Measurements from ENCODE around the gene SLC25A10.

SLC25A10 gene

DNA sequence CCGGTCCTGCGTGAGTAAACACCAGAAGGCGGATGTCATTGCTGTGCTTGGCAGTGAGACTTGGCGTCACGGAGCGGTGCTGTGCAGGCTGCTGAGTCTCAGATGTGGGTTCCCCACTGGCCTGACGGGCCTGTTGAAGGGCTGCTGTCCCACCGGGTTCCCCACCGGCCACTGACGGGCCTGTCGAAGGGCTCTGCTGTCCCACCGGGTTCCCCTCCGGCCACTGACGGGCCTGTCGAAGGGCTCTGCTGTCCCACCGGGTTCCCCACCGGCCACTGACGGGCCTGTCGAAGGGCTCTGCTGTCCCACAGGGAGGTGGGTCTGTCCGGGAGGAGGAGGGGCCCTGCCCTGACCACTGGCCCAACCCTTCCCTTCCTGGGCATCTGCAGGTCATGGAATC, 25.5 kb upstream of the SLC25A10 start:
- Histone ChIP-seq H3K9me3 (ENCODE audit: control insufficient read depth in 1 of 2, low read length in 2 of 2) (no peaks in the 10 kb centered on the region), H3K9ac (ENCODE audit: low read depth in 1 of 2, low read length in 2 of 2) (no peak overlapping the region), H3K36me3 (ENCODE audit: control insufficient read depth in 1 of 2, insufficient read depth in 2 of 2, low read length in 2 of 2) (peaks cover 27 to 62% of the 10 kb centered on the region in 2 donors), H3K27ac (ENCODE audit: low read depth, low read length) (no peak overlapping the region), H3K4me1 (ENCODE audit: control insufficient read depth in 1 of 2, insufficient read depth in 2 of 2, low read length in 2 of 2) (peaks cover 14 to 23% of the 10 kb centered on the region in 2 donors), H3K27me3 (ENCODE audit: control insufficient read depth in 1 of 2, insufficient read depth in 2 of 2, low read length in 2 of 2) (no peaks in the 10 kb centered on the region), H3K4me3 (ENCODE audit: low read depth in 1 of 2, low read length in 2 of 2) (no peak overlapping the region)

- Histone ChIP-seq H3K4me3 (ENCODE audit: low read depth in 1 of 2, low read length in 2 of 2) (no peak overlapping the region), H3K9me3 (ENCODE audit: control insufficient read depth in 1 of 2, low read length in 2 of 2) (no peaks in the 10 kb centered on the region), H3K36me3 (ENCODE audit: control insufficient read depth in 1 of 2, insufficient read depth in 2 of 2, low read length in 2 of 2) (peaks cover 27 to 72% of the 10 kb centered on the region in 2 donors), H3K27me3 (ENCODE audit: control insufficient read depth in 1 of 2, insufficient read depth in 2 of 2, low read length in 2 of 2) (no peaks in the 10 kb centered on the region), H3K27ac (ENCODE audit: low read depth, low read length) (no peak overlapping the region), H3K9ac (ENCODE audit: low read depth in 1 of 2, low read length in 2 of 2) (no peak overlapping the region), H3K4me1 (ENCODE audit: control insufficient read depth in 1 of 2, insufficient read depth in 2 of 2, low read length in 2 of 2) (peaks cover 14 to 16% of the 10 kb centered on the region in 2 donors)
Observed at GRCh38 chr17:81687770-81688541, 24.1 kb upstream of the SLC25A10 start.

GRCh38 chr17:81688616-81689015, 23.5 kb upstream of the SLC25A10 start:
- H3K36me3 ChIP-seq (ENCODE audit: control insufficient read depth in 1 of 2, insufficient read depth in 2 of 2, low read length in 2 of 2) = peaks cover 34 to 77% of the 10 kb centered on the region in 2 donors

GRCh38 chr17:81690066-81690465, 22.0 kb upstream of the SLC25A10 start:
- Histone ChIP-seq H3K27me3 (ENCODE audit: control insufficient read depth in 1 of 2, insufficient read depth in 2 of 2, low read length in 2 of 2) (no peaks in the 10 kb centered on the region), H3K4me3 (ENCODE audit: low read depth in 1 of 2, low read length in 2 of 2) (no peak overlapping the region), H3K36me3 (ENCODE audit: control insufficient read depth in 1 of 2, insufficient read depth in 2 of 2, low read length in 2 of 2) (peaks cover 48 to 91% of the 10 kb centered on the region in 2 donors), H3K9ac (ENCODE audit: low read depth in 1 of 2, low read length in 2 of 2) (no peak overlapping the region), H3K4me1 (ENCODE audit: control insufficient read depth in 1 of 2, insufficient read depth in 2 of 2, low read length in 2 of 2) (peaks cover 6% of the 10 kb centered on the region in 2 donors), H3K27ac (ENCODE audit: low read depth, low read length) (no peak overlapping the region), H3K9me3 (ENCODE audit: control insufficient read depth in 1 of 2, low read length in 2 of 2) (no peaks in the 10 kb centered on the region)

More at GRCh38 chr17:81688616-81689015, 23.5 kb upstream of the SLC25A10 start:
- no peak overlapping the region for H3K4me3 ChIP-seq (ENCODE audit: low read depth in 1 of 2, low read length in 2 of 2)
- H3K27me3 ChIP-seq (ENCODE audit: control insufficient read depth in 1 of 2, insufficient read depth in 2 of 2, low read length in 2 of 2) = no peaks in the 10 kb centered on the region
- H3K4me1 ChIP-seq (ENCODE audit: control insufficient read depth in 1 of 2, insufficient read depth in 2 of 2, low read length in 2 of 2) = peaks cover 14% of the 10 kb centered on the region in 2 donors
- H3K9ac ChIP-seq (ENCODE audit: low read depth in 1 of 2, low read length in 2 of 2) = no peak overlapping the region
- H3K9me3 ChIP-seq (ENCODE audit: control insufficient read depth in 1 of 2, low read length in 2 of 2) = no peaks in the 10 kb centered on the region
- H3K27ac ChIP-seq (ENCODE audit: low read depth, low read length) = peak overlapping the region; percentile 10

DNA sequence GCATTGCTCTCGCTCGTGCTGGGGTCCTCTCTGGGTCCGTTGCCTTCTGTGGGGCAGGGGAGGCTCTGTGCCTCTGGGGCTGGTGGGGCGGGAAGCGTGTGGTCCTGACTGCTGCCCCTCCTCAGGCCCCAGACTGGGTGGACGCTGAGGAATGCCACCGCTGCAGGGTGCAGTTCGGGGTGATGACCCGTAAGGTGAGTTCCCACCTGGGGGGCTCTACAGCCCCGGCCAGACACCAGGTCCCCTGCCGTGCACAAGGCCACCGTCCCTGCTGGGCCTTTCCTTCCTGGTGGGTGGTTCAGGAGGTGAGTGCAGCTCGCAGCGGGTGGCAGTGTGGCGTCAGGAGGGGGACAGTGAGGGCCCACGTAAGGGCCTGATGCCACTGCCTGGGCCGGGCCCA, 21.5 kb upstream of the SLC25A10 start:
- H3K4me3 ChIP-seq (ENCODE audit: low read depth in 1 of 2, low read length in 2 of 2) = no peak overlapping the region
- H3K27me3 ChIP-seq (ENCODE audit: control insufficient read depth in 1 of 2, insufficient read depth in 2 of 2, low read length in 2 of 2) = no peaks in the 10 kb centered on the region
- no peak overlapping the region for H3K9ac ChIP-seq (ENCODE audit: low read depth in 1 of 2, low read length in 2 of 2)
- no peaks in the 10 kb centered on the region for H3K9me3 ChIP-seq (ENCODE audit: control insufficient read depth in 1 of 2, low read length in 2 of 2)
- H3K36me3 ChIP-seq (ENCODE audit: control insufficient read depth in 1 of 2, insufficient read depth in 2 of 2, low read length in 2 of 2) = peaks cover 52 to 95% of the 10 kb centered on the region in 2 donors
- peaks cover 1 to 2% of the 10 kb centered on the region in 2 donors for H3K4me1 ChIP-seq (ENCODE audit: control insufficient read depth in 1 of 2, insufficient read depth in 2 of 2, low read length in 2 of 2)
- no peak overlapping the region for H3K27ac ChIP-seq (ENCODE audit: low read depth, low read length)

- Histone ChIP-seq H3K4me1 (ENCODE audit: control insufficient read depth in 1 of 2, insufficient read depth in 2 of 2, low read length in 2 of 2) (no peaks in the 10 kb centered on the region), H3K27ac (ENCODE audit: low read depth, low read length) (no peak overlapping the region), H3K9me3 (ENCODE audit: control insufficient read depth in 1 of 2, low read length in 2 of 2) (no peaks in the 10 kb centered on the region), H3K36me3 (ENCODE audit: control insufficient read depth in 1 of 2, insufficient read depth in 2 of 2, low read length in 2 of 2) (peaks cover 51 to 95% of the 10 kb centered on the region in 2 donors), H3K9ac (ENCODE audit: low read depth in 1 of 2, low read length in 2 of 2) (no peak overlapping the region), H3K4me3 (ENCODE audit: low read depth in 1 of 2, low read length in 2 of 2) (no peak overlapping the region), H3K27me3 (ENCODE audit: control insufficient read depth in 1 of 2, insufficient read depth in 2 of 2, low read length in 2 of 2) (no peaks in the 10 kb centered on the region)
Observed at GRCh38 chr17:81691196-81691595, 20.9 kb upstream of the SLC25A10 start.

DNA sequence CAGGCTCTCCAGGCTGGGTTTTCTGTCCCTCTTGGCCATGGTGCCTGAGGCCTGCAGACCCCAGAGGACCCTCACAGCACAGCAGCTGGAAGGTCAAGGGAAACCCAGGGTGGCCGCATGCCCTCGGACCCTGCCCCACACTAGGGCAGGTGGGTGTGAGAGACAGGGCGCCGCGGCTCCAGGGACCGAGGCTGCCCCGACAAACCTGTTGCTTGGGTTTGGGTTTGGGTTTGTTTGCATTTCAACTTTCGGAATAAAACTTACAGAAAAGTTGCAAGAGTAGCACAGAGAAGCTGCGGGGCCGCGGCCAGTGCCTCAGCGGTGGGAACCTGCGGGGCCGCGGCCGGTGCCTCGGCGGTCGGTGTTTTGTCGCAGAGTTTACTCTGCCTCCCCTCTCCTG, 20.5 kb upstream of the SLC25A10 start:
- no peaks in the 10 kb centered on the region for H3K4me1 ChIP-seq (ENCODE audit: control insufficient read depth in 1 of 2, insufficient read depth in 2 of 2, low read length in 2 of 2)
- H3K4me3 ChIP-seq (ENCODE audit: low read depth in 1 of 2, low read length in 2 of 2) = no peak overlapping the region
- H3K27me3 ChIP-seq (ENCODE audit: control insufficient read depth in 1 of 2, insufficient read depth in 2 of 2, low read length in 2 of 2) = no peaks in the 10 kb centered on the region
- peaks cover 48 to 95% of the 10 kb centered on the region in 2 donors for H3K36me3 ChIP-seq (ENCODE audit: control insufficient read depth in 1 of 2, insufficient read depth in 2 of 2, low read length in 2 of 2)
- H3K27ac ChIP-seq (ENCODE audit: low read depth, low read length) = no peak overlapping the region
- no peak overlapping the region for H3K9ac ChIP-seq (ENCODE audit: low read depth in 1 of 2, low read length in 2 of 2)
- no peaks in the 10 kb centered on the region for H3K9me3 ChIP-seq (ENCODE audit: control insufficient read depth in 1 of 2, low read length in 2 of 2)

GRCh38 chr17:81693509-81694210, 18.4 kb upstream of the SLC25A10 start:
- H3K27ac ChIP-seq (ENCODE audit: low read depth, low read length) = no peak overlapping the region
- no peak overlapping the region for H3K4me3 ChIP-seq (ENCODE audit: low read depth in 1 of 2, low read length in 2 of 2)
- peaks cover 45 to 95% of the 10 kb centered on the region in 2 donors for H3K36me3 ChIP-seq (ENCODE audit: control insufficient read depth in 1 of 2, insufficient read depth in 2 of 2, low read length in 2 of 2)
- no peaks in the 10 kb centered on the region for H3K4me1 ChIP-seq (ENCODE audit: control insufficient read depth in 1 of 2, insufficient read depth in 2 of 2, low read length in 2 of 2)
- no peak overlapping the region for H3K9ac ChIP-seq (ENCODE audit: low read depth in 1 of 2, low read length in 2 of 2)
- H3K9me3 ChIP-seq (ENCODE audit: control insufficient read depth in 1 of 2, low read length in 2 of 2) = no peaks in the 10 kb centered on the region
- H3K27me3 ChIP-seq (ENCODE audit: control insufficient read depth in 1 of 2, insufficient read depth in 2 of 2, low read length in 2 of 2) = no peaks in the 10 kb centered on the region

DNA sequence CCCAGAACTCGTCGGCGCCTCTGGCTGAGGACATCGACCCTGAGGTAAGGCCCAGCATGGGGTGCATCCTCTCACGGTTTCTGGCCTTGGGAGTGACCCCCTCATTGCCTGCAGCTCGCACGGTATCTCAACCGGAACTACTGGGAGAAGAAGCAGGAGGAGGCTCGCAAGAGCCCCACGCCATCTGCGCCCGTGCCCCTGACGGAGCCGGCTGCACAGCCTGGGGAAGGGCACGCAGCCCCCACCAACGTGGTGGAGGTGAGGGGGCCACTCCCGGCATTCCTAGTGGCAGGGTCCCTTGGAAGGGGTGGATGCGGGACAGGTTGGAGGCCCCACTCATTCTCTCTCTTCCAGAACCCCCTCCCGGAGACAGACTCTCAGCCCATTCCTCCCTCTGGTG, 17.3 kb upstream of the SLC25A10 start:
- Histone ChIP-seq H3K9ac (ENCODE audit: low read depth in 1 of 2, low read length in 2 of 2) (no peak overlapping the region), H3K9me3 (ENCODE audit: control insufficient read depth in 1 of 2, low read length in 2 of 2) (no peaks in the 10 kb centered on the region), H3K4me3 (ENCODE audit: low read depth in 1 of 2, low read length in 2 of 2) (no peak overlapping the region), H3K4me1 (ENCODE audit: control insufficient read depth in 1 of 2, insufficient read depth in 2 of 2, low read length in 2 of 2) (no peaks in the 10 kb centered on the region), H3K27me3 (ENCODE audit: control insufficient read depth in 1 of 2, insufficient read depth in 2 of 2, low read length in 2 of 2) (no peaks in the 10 kb centered on the region), H3K36me3 (ENCODE audit: control insufficient read depth in 1 of 2, insufficient read depth in 2 of 2, low read length in 2 of 2) (peaks cover 50 to 93% of the 10 kb centered on the region in 2 donors), H3K27ac (ENCODE audit: low read depth, low read length) (no peak overlapping the region)

DNA sequence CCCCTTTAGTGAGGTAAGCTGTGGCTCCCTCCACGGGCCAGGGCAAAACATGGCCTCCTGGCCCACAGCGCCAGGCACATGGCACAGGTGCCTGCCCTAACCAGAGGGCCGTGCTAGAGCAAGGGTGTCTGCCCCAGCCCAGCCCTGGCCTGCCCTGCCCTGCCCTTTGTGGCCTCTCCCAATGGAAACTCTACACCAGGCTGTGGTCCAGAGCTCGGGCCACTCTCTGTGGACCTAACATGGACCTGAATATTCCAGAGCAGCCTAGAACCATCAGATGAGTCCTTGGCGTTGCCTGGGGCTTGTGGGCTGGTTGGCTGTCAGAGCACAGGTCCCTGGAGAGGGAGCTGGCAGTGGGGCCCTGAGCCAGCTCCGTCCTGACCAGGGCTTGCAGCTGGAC, 16.9 kb upstream of the SLC25A10 start:
- Histone ChIP-seq H3K4me1 (ENCODE audit: control insufficient read depth in 1 of 2, insufficient read depth in 2 of 2, low read length in 2 of 2) (no peaks in the 10 kb centered on the region), H3K4me3 (ENCODE audit: low read depth in 1 of 2, low read length in 2 of 2) (no peak overlapping the region), H3K36me3 (ENCODE audit: control insufficient read depth in 1 of 2, insufficient read depth in 2 of 2, low read length in 2 of 2) (peaks cover 50 to 89% of the 10 kb centered on the region in 2 donors), H3K27me3 (ENCODE audit: control insufficient read depth in 1 of 2, insufficient read depth in 2 of 2, low read length in 2 of 2) (no peaks in the 10 kb centered on the region), H3K27ac (ENCODE audit: low read depth, low read length) (no peak overlapping the region), H3K9ac (ENCODE audit: low read depth in 1 of 2, low read length in 2 of 2) (no peak overlapping the region), H3K9me3 (ENCODE audit: control insufficient read depth in 1 of 2, low read length in 2 of 2) (no peaks in the 10 kb centered on the region)

All from duodenal mucosa (tissue), 2 donors.